HG03521 (cell line): ENCODE data around the gene MMD2.

ENCODE experiments used
- ATAC-seq: cut with Tn5 transposase; IDR thresholded peaks from one replicate; pipeline ENCODE4 v1.9.1; 2021; ENCODE audit warnings: mild to moderate bottlenecking, moderate library complexity; ENCODE audit not compliant: unreplicated experiment

Gene MMD2

GRCh38 chr7:4871930-4872675, 86.9 kb downstream of the MMD2 start:
- no peak for ATAC-seq

DNA sequence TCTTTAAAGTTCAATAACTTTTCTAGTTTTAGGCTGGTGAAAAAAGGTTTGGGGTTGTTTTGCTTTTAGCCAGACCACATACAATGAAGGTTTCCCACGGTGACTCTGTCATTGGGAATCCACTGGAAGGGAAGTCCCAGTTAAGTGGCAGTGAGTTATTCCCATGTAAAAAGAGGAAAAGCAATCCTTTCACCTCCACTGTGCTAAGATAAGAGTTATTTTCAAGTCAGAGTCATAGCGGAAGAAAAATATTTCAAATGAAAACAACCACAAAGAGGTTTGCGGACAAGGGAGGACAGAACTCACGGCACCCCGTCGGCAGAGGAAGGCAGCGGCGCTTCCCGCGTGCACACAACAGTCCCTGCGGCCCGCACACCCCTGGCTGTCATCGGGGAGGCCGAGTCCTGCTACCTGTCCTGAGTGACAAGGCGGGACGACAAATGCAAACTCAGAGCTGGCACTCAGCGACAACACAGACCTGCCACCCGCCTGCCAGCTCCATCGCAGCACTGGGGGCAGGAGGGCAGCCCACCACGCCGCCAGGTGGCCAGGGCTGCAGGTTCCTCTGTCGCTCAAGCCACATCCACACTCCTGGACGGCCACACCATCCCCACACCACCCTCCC, 87.8 kb downstream of the MMD2 start:
- ATAC-seq, result no peak

- ATAC-seq, result no peak
Observed at GRCh38 chr7:4868493-4868892, 90.5 kb downstream of the MMD2 start.

- ATAC-seq, result no peak
Observed at GRCh38 chr7:4866528-4867496, 92.2 kb downstream of the MMD2 start.

DNA sequence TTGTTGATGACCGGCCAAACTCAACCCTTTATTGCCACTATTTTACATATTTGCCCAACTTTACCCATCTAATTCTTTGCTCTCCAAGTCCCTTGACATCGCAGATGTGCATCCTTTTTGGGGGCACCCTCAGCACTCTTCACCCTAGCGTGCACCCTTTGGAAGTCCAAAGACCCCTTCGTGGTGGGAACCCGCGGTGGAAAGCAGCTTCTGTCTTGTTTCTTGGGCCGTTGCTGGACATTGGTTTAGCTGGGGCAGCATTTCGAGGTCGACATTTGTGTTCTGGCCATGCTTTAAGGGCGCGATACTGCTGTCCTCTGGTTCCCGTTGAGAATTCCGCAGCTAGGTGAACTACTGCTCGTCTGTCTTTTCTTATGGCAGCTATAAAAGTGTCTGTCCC, 96.8 kb downstream of the MMD2 start:
- no peak for ATAC-seq

DNA sequence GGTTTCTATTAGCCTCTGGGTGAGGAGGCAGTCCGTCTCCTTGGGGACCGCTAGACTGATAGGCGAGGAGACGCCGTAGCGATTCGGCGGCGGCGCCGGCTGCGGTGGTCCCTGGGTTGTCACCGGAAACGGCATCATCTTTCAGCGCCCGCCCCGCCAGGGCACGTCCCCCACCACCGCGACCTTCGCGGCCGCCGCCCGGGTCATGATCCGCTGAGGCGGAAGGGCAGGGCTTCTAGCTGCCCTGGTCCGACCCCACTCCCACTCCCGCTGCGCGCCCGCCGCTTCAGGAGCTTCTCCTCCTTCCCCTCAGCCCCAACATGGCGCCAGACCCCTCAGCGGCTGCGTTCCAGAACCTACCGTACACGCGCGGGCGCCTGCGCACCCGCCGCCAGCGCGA, 97.3 kb downstream of the MMD2 start, which contains the start of gene PAPOLB:
Gene PAPOLB (minus strand): TSS at position 358 of the 400 bp plus-strand sequence. CDS start 220 bp downstream, at position 138.
- no peak for ATAC-seq

DNA sequence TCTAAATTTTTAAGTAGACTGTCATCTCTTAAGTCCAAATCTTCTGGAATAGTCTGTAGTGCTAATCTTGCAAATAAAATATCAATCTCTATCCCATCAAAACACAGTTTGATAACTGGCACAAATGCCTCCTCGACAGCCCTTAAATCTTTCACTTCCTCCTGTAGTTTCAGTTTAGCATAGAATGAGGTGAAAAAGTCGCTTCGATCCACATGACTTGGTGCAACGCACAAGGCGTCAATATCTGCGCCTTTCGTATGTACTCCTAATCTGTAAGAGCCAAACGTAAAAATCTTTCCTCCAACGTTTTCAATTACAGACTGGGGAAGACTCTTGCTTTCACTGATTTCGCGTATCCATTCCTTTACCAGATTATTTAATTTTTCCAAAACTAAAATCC, 97.8 kb downstream of the MMD2 start:
- ATAC-seq, result no peak

GRCh38 chr7:4857189-4857588, 101.8 kb downstream of the MMD2 start:
- no peak for ATAC-seq

DNA sequence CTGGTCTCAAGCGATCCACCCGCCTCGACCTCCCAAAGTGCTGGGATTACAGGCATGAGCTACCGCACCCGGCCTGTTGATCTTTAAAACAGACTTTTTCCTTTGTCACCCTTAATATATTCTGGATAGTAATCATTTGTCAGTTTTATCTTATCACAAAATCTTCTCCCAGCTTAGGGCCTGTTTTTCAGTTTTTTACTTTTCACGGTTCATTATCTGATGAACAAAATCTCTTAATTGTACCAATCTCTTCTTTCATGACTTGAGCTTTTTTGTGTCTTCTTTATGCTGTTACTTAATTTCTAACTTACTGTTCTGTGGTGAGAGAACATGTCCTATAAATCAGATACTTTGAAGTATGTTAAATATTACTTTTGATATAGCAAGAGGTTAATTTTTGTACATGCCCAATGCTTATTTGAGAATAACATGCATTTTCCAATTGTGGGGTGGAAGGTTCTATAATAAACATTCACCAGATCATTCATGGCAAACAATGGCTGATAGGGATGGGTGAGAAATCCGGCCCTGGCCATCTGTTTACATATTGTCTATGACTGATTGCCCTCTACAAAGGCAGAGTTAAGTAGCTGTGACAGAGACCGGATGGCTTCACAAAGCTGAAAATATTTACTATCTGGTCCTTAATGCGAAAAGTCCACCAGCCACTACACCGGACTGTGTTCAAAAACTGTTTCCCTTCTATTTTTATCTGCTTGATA, 102.5 kb downstream of the MMD2 start:
- no peak for ATAC-seq
